GM18502 (cell line): ENCODE results near the gene NSUN2.

Source experiments
- ATAC-seq: cut with Tn5 transposase; IDR thresholded peaks from one replicate; pipeline ENCODE4 v1.9.1; 2021; ENCODE audit warnings: mild to moderate bottlenecking; ENCODE audit not compliant: unreplicated experiment, poor library complexity

The NSUN2 gene

DNA sequence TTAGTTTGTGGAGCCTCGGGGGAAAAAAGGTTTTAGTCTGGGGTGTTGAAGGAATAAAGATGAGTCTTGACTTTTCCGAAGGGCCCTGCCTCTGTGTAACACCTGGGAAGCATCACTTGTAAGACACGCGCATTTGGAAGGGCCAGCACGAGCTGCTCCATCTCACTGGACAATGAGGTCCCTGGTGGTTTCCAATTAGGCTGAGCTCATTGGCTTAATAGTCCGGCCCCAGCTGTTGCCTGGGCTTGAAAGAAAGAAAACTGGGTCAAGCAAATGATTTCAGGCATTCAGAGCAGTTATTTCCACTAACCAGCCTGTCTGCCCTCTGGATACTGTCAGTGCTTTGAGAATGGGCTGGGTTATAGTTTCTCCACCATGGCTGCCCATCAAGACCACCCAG lies 64.5 kb downstream of the NSUN2 start:
- ATAC-seq: no peak

DNA sequence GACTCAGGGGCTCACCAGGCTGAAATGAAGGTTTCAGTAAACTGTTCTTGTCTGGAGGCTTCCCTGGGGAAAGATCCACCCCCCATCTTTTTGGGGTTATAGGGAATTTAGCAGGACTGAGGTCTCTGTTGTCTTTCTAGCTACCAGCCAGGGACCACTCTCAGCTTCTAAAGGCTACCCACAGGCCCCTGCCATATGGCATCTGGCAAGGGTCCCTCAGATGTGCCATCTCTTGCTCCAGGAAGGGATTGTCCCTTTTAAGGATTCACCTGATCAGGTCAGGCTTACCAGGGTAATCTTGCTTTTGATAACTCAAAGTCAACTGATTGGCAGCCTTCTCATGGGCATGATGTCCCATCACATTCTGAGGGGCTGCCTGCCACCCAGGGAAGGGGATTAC lies 65.0 kb downstream of the NSUN2 start:
- no peak for ATAC-seq

DNA sequence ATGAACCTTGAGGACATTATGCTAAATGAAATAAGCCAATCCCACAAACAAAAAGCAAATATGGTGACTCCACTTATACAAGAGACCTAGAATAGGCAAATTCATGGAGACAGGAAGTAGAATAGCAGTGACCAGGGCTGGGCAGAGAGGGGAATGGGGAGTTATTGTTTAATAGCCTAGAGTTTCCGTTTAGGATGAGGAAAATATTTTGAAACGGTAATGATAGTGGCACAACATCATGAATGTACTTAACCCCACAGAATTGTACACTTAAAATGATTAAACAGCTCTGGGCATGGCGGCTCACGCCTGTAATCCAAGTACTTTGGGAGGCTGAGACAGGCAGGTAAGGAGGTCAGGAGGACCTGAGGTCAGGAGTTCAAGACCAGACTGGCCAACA lies 65.8 kb downstream of the NSUN2 start:
- no peak for ATAC-seq

DNA sequence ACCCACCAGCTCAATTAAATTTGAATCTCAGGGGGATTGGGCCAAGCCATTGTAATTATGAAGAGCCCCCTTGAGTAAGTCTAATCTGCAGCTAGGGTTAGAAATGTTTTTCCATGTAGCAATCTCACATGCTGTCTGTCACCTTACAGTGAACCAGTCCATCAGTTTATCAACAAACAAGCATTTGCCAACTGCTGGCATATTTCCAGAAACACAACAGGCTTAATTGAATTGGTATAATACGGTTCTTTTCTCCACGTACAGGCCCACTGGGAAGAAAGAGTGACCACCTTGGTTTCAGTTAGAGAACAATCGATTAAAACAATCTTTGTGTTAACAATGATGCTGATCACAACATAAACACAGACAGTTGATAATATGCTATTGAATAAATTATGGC lies 67.4 kb downstream of the NSUN2 start:
- no peak for ATAC-seq

DNA sequence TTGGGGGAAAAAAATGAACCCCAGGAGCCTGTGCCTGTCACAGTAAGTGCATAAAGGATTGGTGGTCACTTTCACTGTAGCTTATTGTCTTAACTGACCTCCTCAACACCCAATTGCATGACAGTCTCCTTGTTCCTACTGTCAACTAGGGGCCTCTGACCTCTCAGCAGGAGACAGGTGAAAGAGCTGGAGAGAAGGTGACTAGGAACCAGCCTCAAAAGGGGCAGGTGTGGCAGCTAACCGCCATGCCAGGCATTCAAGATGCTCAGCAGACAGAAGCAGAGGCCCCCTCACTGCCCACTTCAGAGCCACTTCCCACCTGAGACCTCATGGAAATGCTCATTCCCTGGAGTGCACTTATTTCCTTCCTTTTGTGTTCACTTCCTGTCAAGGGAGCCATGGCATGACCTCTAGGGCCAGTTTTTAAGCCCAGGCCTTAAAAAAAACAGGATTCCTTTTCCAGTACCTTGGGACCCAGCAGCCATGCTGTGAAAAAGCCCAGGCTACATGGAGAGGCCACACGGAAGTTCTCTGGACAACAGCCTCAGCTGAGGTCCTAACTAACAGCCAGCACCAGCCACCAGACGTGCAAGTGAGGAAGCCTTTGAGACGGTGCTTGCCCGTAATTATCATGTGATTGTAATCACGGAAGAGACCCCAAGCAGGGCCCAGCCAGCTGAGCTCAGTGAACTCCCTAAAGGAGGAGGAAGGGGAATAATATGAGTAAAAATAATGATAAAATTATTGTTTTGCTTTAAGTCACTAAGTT lies 74.9 kb downstream of the NSUN2 start:
- no peak for ATAC-seq

DNA sequence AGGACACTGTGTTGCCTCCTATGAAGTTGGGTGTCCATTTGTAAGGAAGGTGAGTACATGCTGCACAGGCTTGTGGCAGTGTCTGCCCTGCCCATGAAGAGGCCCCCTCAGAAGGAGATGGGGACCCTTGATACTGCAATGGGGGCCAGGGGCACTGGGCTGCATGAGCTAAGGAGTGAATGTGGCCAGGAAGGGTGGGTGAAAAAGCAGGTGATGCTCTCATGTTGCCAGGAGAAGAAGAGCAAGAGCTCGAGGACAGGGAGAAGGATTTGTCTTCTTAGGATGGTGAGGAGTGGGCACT lies 76.1 kb downstream of the NSUN2 start:
- no peak for ATAC-seq

DNA sequence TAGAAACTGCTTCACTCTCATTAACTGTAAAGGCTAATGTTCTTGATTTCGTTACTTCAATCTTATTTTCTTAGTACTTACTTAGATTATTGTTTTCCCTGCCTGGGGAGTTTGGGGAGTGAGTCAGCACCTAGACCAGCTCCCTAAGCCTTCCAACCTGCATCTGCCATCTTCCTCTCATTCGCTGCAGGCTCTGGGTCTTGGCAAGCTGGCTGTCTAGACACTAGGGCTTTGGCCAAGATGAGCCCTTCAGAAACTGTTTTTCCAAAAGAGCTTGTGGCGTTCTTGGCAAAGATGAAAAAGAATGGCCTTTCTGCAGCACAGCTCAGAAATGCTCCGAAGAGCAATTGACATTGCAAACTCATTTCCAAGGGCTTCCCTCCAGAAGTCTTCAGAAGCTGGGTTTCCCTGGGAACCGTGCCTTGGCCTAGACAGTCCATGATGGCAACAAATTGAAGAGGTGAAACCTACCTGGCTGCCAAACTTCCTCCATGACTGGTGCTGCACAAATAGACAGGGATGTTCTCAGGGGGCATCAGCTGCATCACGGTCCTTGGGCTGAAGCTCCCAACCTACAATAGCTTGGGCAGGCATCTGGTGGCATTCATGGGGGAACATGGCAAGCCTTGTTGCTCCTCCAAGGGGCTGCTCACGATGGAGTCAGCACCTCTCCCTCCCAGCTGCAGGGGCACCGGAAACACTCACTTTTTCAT lies 76.6 kb downstream of the NSUN2 start:
- no peak for ATAC-seq

DNA sequence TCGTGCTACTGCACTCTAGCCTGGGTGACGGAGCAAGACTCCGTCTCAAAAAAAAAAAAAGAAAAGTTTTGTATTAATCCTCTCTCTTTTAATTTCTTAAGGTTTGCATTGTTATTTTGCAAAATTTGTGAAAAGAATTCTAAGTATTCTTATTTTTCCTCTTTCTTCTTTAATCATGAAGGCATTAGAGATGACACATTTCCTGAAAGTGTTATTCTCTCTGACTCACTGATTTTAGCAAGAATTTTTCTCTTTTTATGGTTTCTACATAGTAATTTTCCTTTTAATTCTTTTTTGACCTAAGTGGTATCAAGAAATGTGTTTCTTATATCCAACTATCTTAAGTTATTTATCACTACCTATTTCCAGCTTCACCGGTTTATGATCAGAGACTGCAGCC lies 78.0 kb downstream of the NSUN2 start:
- no peak for ATAC-seq

DNA sequence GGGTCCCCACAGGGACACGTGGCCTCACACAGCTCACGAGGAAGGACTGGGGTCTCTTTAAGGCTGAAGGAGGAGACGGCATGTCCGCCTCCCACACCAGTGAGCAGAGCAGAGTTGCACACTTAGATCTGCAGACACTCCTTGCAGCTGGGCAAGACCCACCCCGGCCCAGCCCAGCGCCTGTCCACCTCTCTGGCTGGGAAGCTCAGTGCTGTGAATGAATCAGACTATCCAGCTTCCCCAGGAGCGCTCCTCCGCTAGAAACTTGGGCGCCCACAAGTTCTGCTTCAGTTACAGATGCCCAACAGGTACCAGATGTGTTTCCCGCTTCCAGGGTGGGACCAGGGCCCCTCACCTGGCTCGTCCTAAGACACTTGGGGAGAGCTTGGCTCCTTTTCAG lies 78.9 kb downstream of the NSUN2 start:
- no peak for ATAC-seq

DNA sequence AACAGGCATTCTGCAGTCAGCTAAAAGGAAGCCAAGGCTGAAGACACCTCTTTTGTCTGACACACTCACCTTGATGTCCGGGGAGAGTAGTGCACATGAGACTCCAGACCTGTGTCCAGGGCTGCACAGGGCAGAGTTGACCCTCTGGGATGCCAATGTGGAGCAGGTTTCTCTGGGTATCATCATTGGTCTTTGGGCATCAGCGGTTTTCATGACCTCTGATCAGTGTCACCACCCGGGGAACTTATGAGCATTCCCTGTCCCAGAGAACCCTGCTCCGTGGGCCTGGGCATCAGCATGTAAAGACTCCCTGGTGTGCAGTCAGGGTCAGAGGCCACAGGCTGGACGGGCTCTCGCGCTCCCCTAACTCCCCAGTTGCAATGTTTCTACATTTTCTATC lies 80.2 kb downstream of the NSUN2 start:
- ATAC-seq: no peak

DNA sequence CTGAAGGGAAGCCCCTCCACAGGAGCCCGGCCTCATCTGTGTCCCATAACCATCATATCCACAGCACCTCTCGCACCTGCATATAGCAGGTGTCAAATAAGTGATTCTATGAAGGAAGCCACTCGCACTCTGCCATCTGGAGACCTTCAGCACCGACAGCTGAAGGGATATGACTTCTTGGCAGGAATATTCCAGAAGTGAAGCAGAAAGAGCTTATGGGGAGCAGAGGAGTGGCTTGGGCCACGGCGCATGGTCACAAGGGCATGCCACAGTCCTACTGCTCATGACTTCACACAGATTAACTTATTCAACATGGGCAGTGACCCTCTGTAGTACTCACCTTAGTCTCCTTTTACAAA lies 80.9 kb downstream of the NSUN2 start:
- no peak for ATAC-seq

DNA sequence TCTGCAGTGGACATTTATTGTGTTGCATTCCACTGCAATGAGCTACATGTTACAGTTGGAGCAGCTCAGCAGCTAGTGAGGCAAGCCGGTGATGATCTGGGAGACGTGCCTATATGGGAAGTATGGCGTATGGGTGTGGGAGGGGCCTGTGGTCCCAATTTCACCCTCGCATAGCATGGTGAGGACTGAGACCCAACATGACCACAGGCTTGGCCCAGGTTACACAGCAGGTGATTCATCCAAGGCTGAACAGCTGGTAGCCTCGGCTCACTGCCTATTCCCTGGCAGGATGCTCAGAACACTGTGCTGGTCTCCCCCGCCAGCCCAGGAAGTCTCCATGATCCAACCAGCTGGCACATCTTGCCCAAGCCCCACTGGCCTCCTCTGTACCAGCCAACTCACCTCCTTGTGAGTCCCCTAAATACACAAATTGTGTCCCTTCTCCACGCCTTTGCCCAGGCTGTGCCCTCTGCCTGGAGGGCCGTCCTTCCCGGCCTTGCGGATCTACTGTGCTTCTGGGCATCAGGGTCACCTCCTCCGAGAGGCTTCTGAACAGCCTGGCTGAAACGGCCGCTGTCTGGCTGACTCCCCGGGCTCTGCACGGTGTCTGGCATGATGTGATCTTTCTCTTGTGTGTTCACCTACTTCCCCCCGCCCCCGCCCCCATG lies 81.4 kb downstream of the NSUN2 start:
- ATAC-seq: no peak

DNA sequence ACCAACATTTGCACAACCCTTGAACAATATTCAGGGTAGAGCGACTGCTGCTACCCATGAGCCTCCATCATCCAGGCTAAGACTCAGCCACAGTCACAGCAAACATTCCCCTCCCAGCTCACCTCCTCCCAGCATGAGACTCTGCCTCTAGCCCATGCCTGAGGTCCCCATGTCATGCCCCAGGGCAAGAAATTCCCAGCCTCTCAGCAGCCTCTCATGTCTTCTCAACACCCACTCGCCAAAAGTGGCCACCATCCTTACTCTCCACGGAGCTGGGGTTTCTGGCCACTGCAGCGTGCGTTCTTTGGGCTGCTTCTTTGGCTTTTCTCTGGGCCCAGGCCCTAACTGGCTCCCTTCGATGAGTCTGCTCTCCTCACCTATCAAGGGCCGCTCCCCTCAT lies 82.2 kb downstream of the NSUN2 start:
- ATAC-seq: no peak
